Mesenchymal stem cell (in vitro differentiated cells and primary cell): Measurements from ENCODE around the gene MACROD2. TPM values are rescaled to one million over a fixed set of nuclear protein-coding genes. Genes with fewer than 3 reads are reported as not detected.

Experiments used
- small RNA-seq: library from polyadenylated mRNA; stranded (forward); fragments of <200 nt; extraction: miRNeasy Mini kit (QIAGEN cat#:217004); gene quantifications from one replicate; pipeline ENCODE3, GENCODE V24; 2013; ENCODE audit warnings: low read depth

Gene MACROD2

Small RNA genes within 50 kb of the gene (small RNA-seq; reads per million reads assigned to genes)
- gene RN7SL864P (not detected), gene RNA5SP475 (not detected), gene RNU6-1159P (not detected), gene RNU6-115P (not detected), gene RNU6-228P (not detected), gene RNU6-278P (not detected), gene RPS3P1 (not detected)
